Fibroblast of lung (primary cell): ENCODE data around the gene AARS1.
"Not testable (repeated sequence)": the region's sequence is repeated elsewhere in the genome, so short reads cannot be mapped to it uniquely, and the experiment has no call there.

ENCODE experiments used
- CTCF ChIP-seq, 2 donors: IDR thresholded peaks in 1 of 2; conservative IDR thresholded peaks in 1 of 2; 1 replicate in 1 of 2; 2 replicates in 1 of 2; pipeline ENCODE4 v1.5.1; 2011 to 2012; ENCODE audit warnings: low read length in 2 of 2, control low read depth in 1 of 2, inconsistent platforms in 1 of 2, low read depth in 1 of 2, mild to moderate bottlenecking in 1 of 2
- EZH2 ChIP-seq: IDR thresholded peaks from 2 replicates; pipeline ENCODE4 v1.5.1; 2012; ENCODE audit warnings: low read length, control low read depth, mild to moderate bottlenecking; ENCODE audit errors: missing control alignments

- TF ChIP-seq CTCF (conservative IDR thresholded peaks at IDR 0.05 in 1 of 2, IDR thresholded peaks at IDR 0.05 in 1 of 2; ENCODE audit: low read depth in 1 of 2, low read length in 2 of 2); EZH2: not testable (repeated sequence)
Observed at GRCh38 chr16:70223216-70223615, 66.1 kb downstream of the AARS1 start.
